CD14-positive monocyte (primary cell): ENCODE results near the gene P2RX6. TPM values are rescaled to one million over a fixed set of nuclear protein-coding genes. Genes with fewer than 3 reads are reported as not detected.
"Not testable (repeated sequence)": the region's sequence is repeated elsewhere in the genome, so short reads cannot be mapped to it uniquely, and the experiment has no call there.

Experiments used
- DNase-seq, 3 donors: peaks; one replicate each; pipeline ENCODE4 v3.0.0-alpha.2; 2011 to 2022
- H2AFZ ChIP-seq: 2 replicates; pipeline ENCODE4 v1.6.0; 2012; ENCODE audit warnings: mild to moderate bottlenecking, low read depth, low read length, inconsistent platforms; ENCODE audit not compliant: insufficient read depth, poor library complexity, severe bottlenecking
- H3K27ac ChIP-seq, 2 donors: 1 replicate in 1 of 2; 2 replicates in 1 of 2; pipeline ENCODE4 v1.5.1; 2012 to 2013; ENCODE audit warnings: low read length in 2 of 2, control low read depth in 1 of 2, inconsistent platforms in 1 of 2, low read depth in 1 of 2, mild to moderate bottlenecking in 1 of 2
- H3K27me3 ChIP-seq, 2 donors: one replicate each; pipeline versions ENCODE4 v1.6.0 to v1.6.1; 2011 to 2013; ENCODE audit warnings: low read length in 2 of 2; ENCODE audit not compliant: control insufficient read depth in 2 of 2, insufficient read depth in 2 of 2
- H3K36me3 ChIP-seq, 2 donors: replicated peaks in 1 of 2; 1 replicate in 1 of 2; 2 replicates in 1 of 2; pipeline versions ENCODE4 v1.5.1 to v1.6.1; 2012 to 2013; ENCODE audit warnings: low read length in 2 of 2, control low read depth in 1 of 2, inconsistent platforms in 1 of 2, mild to moderate bottlenecking in 1 of 2; ENCODE audit not compliant: insufficient read depth in 2 of 2, control insufficient read depth in 1 of 2
- H3K4me1 ChIP-seq, 2 donors: 1 replicate in 1 of 2; 2 replicates in 1 of 2; pipeline versions ENCODE4 v1.5.1 to v1.6.1; 2012 to 2013; ENCODE audit warnings: low read length in 2 of 2, control low read depth in 1 of 2, inconsistent platforms in 1 of 2, mild to moderate bottlenecking in 1 of 2, moderate library complexity in 1 of 2; ENCODE audit not compliant: insufficient read depth in 2 of 2, control insufficient read depth in 1 of 2
- H3K4me2 ChIP-seq: replicated peaks from 2 replicates; pipeline ENCODE3; 2012; ENCODE audit warnings: low read length, moderate library complexity, mild to moderate bottlenecking; ENCODE audit not compliant: poor library complexity, severe bottlenecking; ENCODE audit errors: extremely low read depth
- H3K4me3 ChIP-seq, 3 experiments: fragments of 200-600 bp in 1 of 3; sonication (generic) in 1 of 3; replicated peaks in 1 of 3; 1 replicate in 2 of 3; 2 replicates in 1 of 3; pipeline ENCODE4 v1.5.1; 2011 to 2013; ENCODE audit warnings: low read length in 3 of 3, mild to moderate bottlenecking in 3 of 3, control low read depth in 2 of 3, low read depth in 2 of 3, inconsistent platforms in 1 of 3, moderate library complexity in 1 of 3
- H3K79me2 ChIP-seq: 2 replicates; pipeline ENCODE4 v1.6.0; 2012; ENCODE audit warnings: mild to moderate bottlenecking, control low read depth, inconsistent platforms, low read length, moderate library complexity; ENCODE audit not compliant: insufficient read depth
- H3K9ac ChIP-seq: 2 replicates; pipeline ENCODE4 v1.6.0; 2017; ENCODE audit warnings: low read length, mild to moderate bottlenecking; ENCODE audit not compliant: insufficient read depth, poor library complexity, severe bottlenecking
- H3K9me3 ChIP-seq, 2 donors: replicated peaks in 1 of 2; 1 replicate in 1 of 2; 2 replicates in 1 of 2; pipeline versions ENCODE4 v1.5.1 to v1.6.1; 2012 to 2013; ENCODE audit warnings: low read length in 2 of 2, control low read depth in 1 of 2; ENCODE audit not compliant: control insufficient read depth in 1 of 2, insufficient read depth in 1 of 2
- H4K20me1 ChIP-seq: 2 replicates; pipeline ENCODE4 v1.6.0; 2012; ENCODE audit warnings: mild to moderate bottlenecking, low read length, control low read depth, moderate library complexity; ENCODE audit not compliant: insufficient read depth
- H3K27ac Mint-ChIP-seq, 7 donors: one replicate each; pipeline ENCODE4 v1.8.0; 2020; ENCODE audit warnings: mild to moderate bottlenecking in 7 of 7, mixed read lengths in 7 of 7, moderate library complexity in 6 of 7, inconsistent platforms in 2 of 7
- H3K27me3 Mint-ChIP-seq, 3 donors: one replicate each; pipeline ENCODE4 v1.8.0; 2021 to 2022; ENCODE audit warnings: low read depth in 3 of 3, mild to moderate bottlenecking in 3 of 3, mixed read lengths in 3 of 3, moderate library complexity in 3 of 3, inconsistent platforms in 1 of 3
- H3K36me3 Mint-ChIP-seq, 2 donors: one replicate each; pipeline ENCODE4 v1.8.0; 2020; ENCODE audit warnings: mixed read lengths in 2 of 2, inconsistent platforms in 1 of 2, mild to moderate bottlenecking in 1 of 2
- H3K4me1 Mint-ChIP-seq: one replicate; pipeline ENCODE4 v1.8.0; 2020; ENCODE audit warnings: mild to moderate bottlenecking, mixed read lengths
- H3K4me3 Mint-ChIP-seq, 2 donors: one replicate each; pipeline ENCODE4 v1.8.0; 2020; ENCODE audit warnings: mild to moderate bottlenecking in 2 of 2, mixed read lengths in 2 of 2, moderate library complexity in 1 of 2
- H3K9me3 Mint-ChIP-seq, 7 donors: one replicate each; pipeline ENCODE4 v1.8.0; 2020 to 2022; ENCODE audit warnings: mixed read lengths in 7 of 7, mild to moderate bottlenecking in 6 of 7, moderate library complexity in 6 of 7, inconsistent platforms in 2 of 7
- WGBS: methylation state at CpG from one replicate; pipeline ENCODE4 v1.1.5; 2013; ENCODE audit warnings: missing lambda C conversion rate; ENCODE audit not compliant: insufficient coverage; 5-methylcytosine and 5-hydroxymethylcytosine counted together
- intact Hi-C, 2 donors: fragments of 100-400 bp; cut with micrococcal nuclease; formaldehyde crosslinking; loops; one replicate each; pipeline versions ENCODE4 v1.15.0 to v1.15.1; 2023
- polyA plus RNA-seq, 3 donors: library from polyadenylated mRNA; depleted of rRNA in 1 of 3; unstranded in 2 of 3; stranded (reverse) in 1 of 3; fragments of 300-500 nt in 2 of 3; fragments of >200 nt in 1 of 3; fragmentation: Illumina TruSeq in 2 of 3; gene quantifications; 1 replicate in 2 of 3; 2 replicates in 1 of 3; pipeline ENCODE4 v1.2.3, GENCODE V29; 2012 to 2021
- TF ChIP-seq, protein P1 (sequence below): fragments of 200-600 bp; IDR thresholded peaks from one replicate; pipeline ENCODE4 v1.8.0; 2022; ENCODE audit warnings: antibody characterized with exemption, mild to moderate bottlenecking

Gene P2RX6
- polyA plus RNA-seq, 3 donors: not detected

DNA sequence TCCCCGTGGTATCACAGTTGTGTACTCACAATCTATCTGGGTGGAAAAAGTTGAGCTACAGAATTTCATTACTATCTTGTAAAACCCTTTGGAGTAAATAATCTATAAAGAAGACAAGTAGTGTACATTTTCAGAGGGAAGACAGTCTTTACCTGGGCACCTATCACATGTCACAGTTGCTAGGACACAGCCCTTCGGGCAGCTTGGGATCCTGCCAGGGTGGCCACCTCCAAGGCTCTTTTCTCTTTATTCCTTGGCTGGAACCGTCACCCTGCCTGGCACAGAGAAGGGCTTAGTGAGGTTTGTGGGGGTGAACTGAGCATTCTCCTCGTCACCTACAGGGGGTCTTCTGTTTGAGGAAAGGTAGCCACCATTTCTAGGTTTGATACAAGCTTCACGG lies 54.4 kb downstream of the P2RX6 start:
- TF ChIP-seq, protein P1, sequence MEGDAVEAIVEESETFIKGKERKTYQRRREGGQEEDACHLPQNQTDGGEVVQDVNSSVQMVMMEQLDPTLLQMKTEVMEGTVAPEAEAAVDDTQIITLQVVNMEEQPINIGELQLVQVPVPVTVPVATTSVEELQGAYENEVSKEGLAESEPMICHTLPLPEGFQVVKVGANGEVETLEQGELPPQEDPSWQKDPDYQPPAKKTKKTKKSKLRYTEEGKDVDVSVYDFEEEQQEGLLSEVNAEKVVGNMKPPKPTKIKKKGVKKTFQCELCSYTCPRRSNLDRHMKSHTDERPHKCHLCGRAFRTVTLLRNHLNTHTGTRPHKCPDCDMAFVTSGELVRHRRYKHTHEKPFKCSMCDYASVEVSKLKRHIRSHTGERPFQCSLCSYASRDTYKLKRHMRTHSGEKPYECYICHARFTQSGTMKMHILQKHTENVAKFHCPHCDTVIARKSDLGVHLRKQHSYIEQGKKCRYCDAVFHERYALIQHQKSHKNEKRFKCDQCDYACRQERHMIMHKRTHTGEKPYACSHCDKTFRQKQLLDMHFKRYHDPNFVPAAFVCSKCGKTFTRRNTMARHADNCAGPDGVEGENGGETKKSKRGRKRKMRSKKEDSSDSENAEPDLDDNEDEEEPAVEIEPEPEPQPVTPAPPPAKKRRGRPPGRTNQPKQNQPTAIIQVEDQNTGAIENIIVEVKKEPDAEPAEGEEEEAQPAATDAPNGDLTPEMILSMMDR: no peak
- H3K4me1 ChIP-seq: peaks cover 4 to 8% of the 10 kb centered on the region in 2 donors
- H3K27ac ChIP-seq: no peak overlapping the region
- H3K79me2 ChIP-seq: no peaks in the 10 kb centered on the region
- H4K20me1 ChIP-seq: no peaks in the 10 kb centered on the region
- Mint-ChIP-seq H3K9me3 (peaks cover 0 to 5% (median 0%) of the 10 kb centered on the region in 7 donors), H3K27me3 (peaks cover 4 to 10% (median 4%) of the 10 kb centered on the region in 3 donors), H3K4me1 (peaks cover 6% of the 10 kb centered on the region), H3K36me3 (no peaks in the 10 kb centered on the region), H3K4me3 (peak overlapping the region in 1 of 2 donors; percentile 15), H3K27ac (no peak overlapping the region)
- no CpG with 5 or more reads among the region's 5 CpGs for WGBS
- H3K9me3 ChIP-seq: no peaks in the 10 kb centered on the region
- H3K4me2 ChIP-seq: no peak overlapping the region
- H3K27me3 ChIP-seq: no peaks in the 10 kb centered on the region
- no peaks in the 10 kb centered on the region for H3K36me3 ChIP-seq
- H3K9ac ChIP-seq: no peak overlapping the region
- H2AFZ ChIP-seq: no peak overlapping the region
- no peak overlapping the region for H3K4me3 ChIP-seq
- DNase-seq: no peak
- intact Hi-C loops: no loop called here

DNA sequence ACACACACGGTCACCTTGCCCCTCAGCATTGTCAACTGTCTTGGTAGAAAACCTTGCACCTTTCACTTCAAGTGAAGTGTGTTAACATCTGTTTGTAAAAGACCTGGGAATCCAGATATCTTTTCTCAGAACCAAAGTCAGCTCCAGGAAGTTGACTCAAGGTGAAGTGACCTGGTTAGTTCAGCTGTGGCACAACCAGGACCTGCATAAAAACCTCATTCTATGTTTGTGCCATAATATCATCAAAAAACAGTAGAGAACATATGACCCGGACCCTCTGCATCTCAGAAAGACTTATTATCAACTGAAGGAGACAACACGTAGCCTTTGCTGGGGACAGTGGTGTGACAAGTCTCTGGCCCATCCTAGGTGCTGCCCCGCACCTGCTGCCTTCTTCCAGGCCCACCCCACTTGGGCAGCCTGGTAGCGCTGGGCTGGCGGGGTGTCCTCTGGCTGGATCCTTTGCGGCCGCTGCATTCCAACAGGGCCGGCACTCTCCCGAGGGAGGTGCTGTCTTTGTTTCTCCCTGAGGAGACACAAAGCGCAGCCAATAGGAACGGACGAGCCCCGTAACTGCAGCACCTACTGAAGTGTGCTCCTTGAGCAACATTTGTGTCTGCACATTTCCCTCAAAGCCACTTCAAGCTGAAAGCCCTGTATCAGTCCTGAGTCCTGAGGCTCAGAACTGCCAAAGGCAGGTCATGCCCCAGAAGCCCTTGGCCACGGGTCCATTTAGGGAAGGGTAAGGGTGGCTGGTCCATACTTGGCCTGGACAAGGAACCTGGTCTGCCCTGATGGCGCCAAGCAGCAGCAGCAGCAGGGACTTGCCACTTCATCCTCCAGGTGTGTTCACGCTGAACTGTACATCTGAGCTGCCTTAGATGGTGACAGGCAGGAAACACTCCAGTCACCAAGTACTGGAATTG lies 56.0 kb downstream of the P2RX6 start:
- Histone ChIP-seq H2AFZ (no peak overlapping the region), H3K9me3 (no peaks in the 10 kb centered on the region), H3K79me2 (no peaks in the 10 kb centered on the region), H3K4me3 (no peak overlapping the region), H3K27me3 (no peaks in the 10 kb centered on the region), H4K20me1 (no peaks in the 10 kb centered on the region), H3K4me1 (peaks cover 4 to 8% of the 10 kb centered on the region in 2 donors), H3K36me3 (no peaks in the 10 kb centered on the region), H3K4me2 (no peak overlapping the region), H3K9ac (no peak overlapping the region), H3K27ac (no peak overlapping the region)
- peaks cover 6% of the 10 kb centered on the region for H3K4me1 Mint-ChIP-seq
- TF ChIP-seq, protein P1: no peak
- H3K27ac Mint-ChIP-seq: peak overlapping the region in 1 of 7 donors; percentile 15
- DNase-seq: no peak
- H3K4me3 Mint-ChIP-seq: no peak overlapping the region
- no peaks in the 10 kb centered on the region for H3K36me3 Mint-ChIP-seq
- intact Hi-C loops: no loop called here
- peaks cover 0 to 5% (median 0%) of the 10 kb centered on the region in 7 donors for H3K9me3 Mint-ChIP-seq
- H3K27me3 Mint-ChIP-seq: peaks cover 1 to 6% (median 2%) of the 10 kb centered on the region in 3 donors
- WGBS: 93% methylated on average over 15 of the region's 17 CpGs

DNA sequence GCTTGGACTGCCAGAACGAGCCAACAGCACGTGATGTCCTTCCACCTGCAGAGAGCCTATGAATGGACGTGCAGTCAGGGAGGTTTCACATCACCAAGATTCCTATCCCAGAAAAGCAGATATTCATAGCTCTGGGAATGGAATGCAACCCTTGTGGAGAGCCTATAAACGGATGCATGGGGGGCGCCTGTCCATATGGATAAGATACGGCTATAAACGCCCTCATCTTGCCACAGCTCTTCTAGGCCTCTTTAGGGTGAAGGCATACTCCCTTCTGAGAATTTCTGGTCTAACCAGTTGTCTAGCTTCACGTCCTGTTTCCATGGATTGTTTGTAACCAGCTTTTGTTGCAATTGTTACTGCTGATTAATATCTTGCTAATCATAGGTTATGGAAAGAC lies 56.8 kb downstream of the P2RX6 start:
- H3K4me3 ChIP-seq, H3K79me2 ChIP-seq, H4K20me1 ChIP-seq, H3K27me3 ChIP-seq, H2AFZ ChIP-seq, H3K4me1 ChIP-seq, H3K27ac Mint-ChIP-seq, H3K27ac ChIP-seq, H3K9me3 Mint-ChIP-seq, H3K4me3 Mint-ChIP-seq, H3K4me1 Mint-ChIP-seq, H3K4me2 ChIP-seq, H3K9ac ChIP-seq, intact Hi-C loops, H3K36me3 Mint-ChIP-seq, H3K9me3 ChIP-seq, H3K36me3 ChIP-seq, H3K27me3 Mint-ChIP-seq, DNase-seq: not testable (repeated sequence)
- no CpG with 5 or more reads among the region's 8 CpGs for WGBS
